ENCODE measurements around the gene EEF1B2. TPM values are rescaled to one million over a fixed set of nuclear protein-coding genes. Genes with fewer than 3 reads are reported as not detected.

EEF1B2 gene
- polyA plus RNA-seq, 1 donor (not counting 4 experiments of a cell fraction or from before 2014, with no cell fraction given), result 1,066 TPM

- no peak overlapping the region for H3K4me3 ChIP-seq (ENCODE audit: control insufficient read depth in 2 of 3, extremely low read depth in 1 of 3, insufficient read depth in 2 of 3, low read depth in 1 of 3, low read length in 3 of 3)
- H3K27me3 ChIP-seq (ENCODE audit: control insufficient read depth, extremely low read depth, insufficient read depth, low read length), result no peaks in the 10 kb centered on the region
- H3K36me3 ChIP-seq (ENCODE audit: control insufficient read depth in 2 of 2, extremely low read depth in 1 of 2, insufficient read depth in 2 of 2, low read length in 2 of 2), result peaks cover 7 to 25% of the 10 kb centered on the region in 2 experiments
- no peaks in the 10 kb centered on the region for H4K20me1 ChIP-seq (ENCODE audit: control insufficient read depth, extremely low read depth, insufficient read depth, low read length)
- dilution Hi-C loops (cut with MboI; ENCODE audit: extremely low pct_ligation_motif_present, low sequenced_read_pairs), result no loop called here
- TF ChIP-seq CTCF (optimal IDR thresholded peaks at IDR 0.05 in 1 of 3, IDR thresholded peaks at IDR 0.05 in 1 of 3, conservative IDR thresholded peaks at IDR 0.05 in 1 of 3; ENCODE audit: extremely low read depth in 1 of 3, insufficient read depth in 2 of 3, low read length in 3 of 3) (no peak), EZH2 (IDR thresholded peaks at IDR 0.05; ENCODE audit: low read length) (no peak)
- H3K4me2 ChIP-seq (ENCODE audit: control insufficient read depth, extremely low read depth, insufficient read depth, low read depth, low read length), result no peak overlapping the region
- H2AFZ ChIP-seq (ENCODE audit: control insufficient read depth, low read length), result no peak overlapping the region
- H3K27ac ChIP-seq (ENCODE audit: control insufficient read depth, insufficient read depth, low read length), result no peak overlapping the region
- H3K9me1 ChIP-seq (ENCODE audit: control insufficient read depth, extremely low read depth, insufficient read depth, low read length), result no peaks in the 10 kb centered on the region
- H3K9me3 ChIP-seq (ENCODE audit: control insufficient read depth, low read depth, low read length), result no peaks in the 10 kb centered on the region
- no peaks in the 10 kb centered on the region for H3K79me2 ChIP-seq (ENCODE audit: control insufficient read depth, insufficient read depth, low read length)
- no peaks in the 10 kb centered on the region for H3K4me1 ChIP-seq (ENCODE audit: control insufficient read depth, extremely low read depth, insufficient read depth, low read length)
- FAIRE-seq (no peak), DNase-seq (ENCODE audit: low read depth, low spot score) (no peak)
- no peak overlapping the region for H3K9ac ChIP-seq (ENCODE audit: control insufficient read depth, extremely low read depth, insufficient read depth, low read length)
Measured at GRCh38 chr2:206144383-206144782, 15.3 kb upstream of the EEF1B2 start.

- no peak overlapping the region for H3K4me2 ChIP-seq (ENCODE audit: control insufficient read depth, extremely low read depth, insufficient read depth, low read depth, low read length)
- TF ChIP-seq EZH2 (IDR thresholded peaks at IDR 0.05; ENCODE audit: low read length) (no peak), CTCF (optimal IDR thresholded peaks at IDR 0.05 in 1 of 3, IDR thresholded peaks at IDR 0.05 in 1 of 3, conservative IDR thresholded peaks at IDR 0.05 in 1 of 3; ENCODE audit: extremely low read depth in 1 of 3, insufficient read depth in 2 of 3, low read length in 3 of 3) (no peak)
- no peak overlapping the region for H3K4me3 ChIP-seq (ENCODE audit: control insufficient read depth in 2 of 3, extremely low read depth in 1 of 3, insufficient read depth in 2 of 3, low read depth in 1 of 3, low read length in 3 of 3)
- peaks cover 7 to 23% of the 10 kb centered on the region in 2 experiments for H3K36me3 ChIP-seq (ENCODE audit: control insufficient read depth in 2 of 2, extremely low read depth in 1 of 2, insufficient read depth in 2 of 2, low read length in 2 of 2)
- no peaks in the 10 kb centered on the region for H3K27me3 ChIP-seq (ENCODE audit: control insufficient read depth, extremely low read depth, insufficient read depth, low read length)
- DNase-seq (ENCODE audit: low read depth, low spot score) (no peak), FAIRE-seq (no peak)
- H3K4me1 ChIP-seq (ENCODE audit: control insufficient read depth, extremely low read depth, insufficient read depth, low read length), result no peaks in the 10 kb centered on the region
- no peaks in the 10 kb centered on the region for H3K9me3 ChIP-seq (ENCODE audit: control insufficient read depth, low read depth, low read length)
- no peaks in the 10 kb centered on the region for H3K9me1 ChIP-seq (ENCODE audit: control insufficient read depth, extremely low read depth, insufficient read depth, low read length)
- no peak overlapping the region for H2AFZ ChIP-seq (ENCODE audit: control insufficient read depth, low read length)
- H4K20me1 ChIP-seq (ENCODE audit: control insufficient read depth, extremely low read depth, insufficient read depth, low read length), result no peaks in the 10 kb centered on the region
- no peaks in the 10 kb centered on the region for H3K79me2 ChIP-seq (ENCODE audit: control insufficient read depth, insufficient read depth, low read length)
- dilution Hi-C loops (cut with MboI; ENCODE audit: extremely low pct_ligation_motif_present, low sequenced_read_pairs), result no loop called here
- no peak overlapping the region for H3K27ac ChIP-seq (ENCODE audit: control insufficient read depth, insufficient read depth, low read length)
- H3K9ac ChIP-seq (ENCODE audit: control insufficient read depth, extremely low read depth, insufficient read depth, low read length), result no peak overlapping the region
Measured at GRCh38 chr2:206145665-206146064, 14.0 kb upstream of the EEF1B2 start.
